GM12878 (cell line): Measurements from ENCODE around the gene STK40. TPM values are rescaled to one million over a fixed set of nuclear protein-coding genes. Genes with fewer than 3 reads are reported as not detected.

Experiments
- ATAC-seq: fragments of 200-7000 bp; cut with Tn5 transposase; 3 replicates; pipeline ENCODE4 v1.9.1; 2020; ENCODE audit warnings: mild to moderate bottlenecking, moderate library complexity
- BruUV-seq: library from RNA; stranded (reverse); fragments of 400-500 nt; replicated peaks from 2 replicates; lab custom pipeline; 2021; lab: Mats Ljungman, UMichigan
- CTCF ChIA-PET: fragments of 300-600 bp; sonication (Branson Sonifier 250); formaldehyde crosslinking; extraction: SDS; loops from one replicate; lab custom pipeline; 2021; ENCODE audit warnings: inconsistent platforms; lab: Yijun Ruan, JAX
- POLR2A ChIA-PET: fragments of 350-600 bp; formaldehyde crosslinking; extraction: SDS; loops from one replicate; lab custom pipeline; 2021; ENCODE audit warnings: inconsistent platforms; lab: Charles Lee
- RAD21 ChIA-PET: fragments of 300-600 bp; sonication (Branson Sonifier 250); formaldehyde crosslinking; loops from one replicate; lab custom pipeline; 2023; ENCODE audit warnings: antibody characterized with exemption; ENCODE audit not compliant: unreplicated experiment; lab: Charles Lee
- SMC1A ChIA-PET: fragments of 300-600 bp; sonication (Branson Sonifier 250); formaldehyde crosslinking; loops from one replicate; lab custom pipeline; 2023; ENCODE audit not compliant: unreplicated experiment, uncharacterized antibody; lab: Charles Lee
- DNase-seq: peaks from one replicate; pipeline ENCODE4 v3.0.0-alpha.2; 2011; ENCODE audit warnings: low read depth, low spot score
- FAIRE-seq: peaks from 3 replicates; lab custom pipeline; 2011; peaks lifted over from hg19 to GRCh38; lab: Jason Lieb, UNC
- H2AFZ ChIP-seq: 2 replicates; pipeline ENCODE4 v1.6.0; 2011; ENCODE audit warnings: low read depth, low read length, control low read depth; ENCODE audit not compliant: control insufficient read depth
- H3K27ac ChIP-seq: 2 replicates; pipeline ENCODE4 v1.5.1; 2011; ENCODE audit warnings: control low read depth; ENCODE audit not compliant: control insufficient read depth, insufficient read depth
- H3K27me3 ChIP-seq, 2 experiments: replicated peaks in 1 of 2; 2 replicates each; pipeline versions ENCODE4 v1.6.0 to v1.6.1; 2011; ENCODE audit warnings: low read length in 1 of 2; ENCODE audit not compliant: control insufficient read depth in 2 of 2, insufficient read depth in 2 of 2
- H3K36me3 ChIP-seq, 2 experiments: 2 replicates each; pipeline ENCODE4 v1.5.1; 2011; ENCODE audit warnings: low read length in 1 of 2; ENCODE audit not compliant: control insufficient read depth in 2 of 2, insufficient read depth in 2 of 2
- H3K4me1 ChIP-seq: 2 replicates; pipeline ENCODE4 v1.6.1; 2011; ENCODE audit warnings: mild to moderate bottlenecking, low read length, moderate library complexity, mixed read lengths; ENCODE audit not compliant: control insufficient read depth, insufficient read depth
- H3K4me2 ChIP-seq: 2 replicates; pipeline ENCODE4 v1.6.0; 2011; ENCODE audit warnings: control low read depth; ENCODE audit not compliant: control insufficient read depth, insufficient read depth
- H3K4me3 ChIP-seq: fragments of 200-600 bp; sonication (generic); 2 replicates; pipeline ENCODE4 v1.5.1; 2016
- H3K79me2 ChIP-seq: 2 replicates; pipeline ENCODE4 v1.6.0; 2011; ENCODE audit warnings: low read length; ENCODE audit not compliant: control insufficient read depth, insufficient read depth
- H3K9ac ChIP-seq: 2 replicates; pipeline ENCODE4 v1.8.0; 2011; ENCODE audit warnings: low read length, control low read depth, mixed read lengths; ENCODE audit not compliant: control insufficient read depth, insufficient read depth
- H3K9me3 ChIP-seq: replicated peaks from 3 replicates; pipeline ENCODE4 v1.5.1; 2011; ENCODE audit warnings: mild to moderate bottlenecking, low read length; ENCODE audit not compliant: control insufficient read depth, insufficient read depth
- H4K20me1 ChIP-seq: 2 replicates; pipeline ENCODE4 v1.6.0; 2011; ENCODE audit not compliant: control insufficient read depth, insufficient read depth
- ATF7 ChIP-seq: fragments of 450-650 bp; IDR thresholded peaks from 2 replicates; pipeline ENCODE4 v1.6.1; 2016; ENCODE audit warnings: low read depth, mild to moderate bottlenecking
- BHLHE40 ChIP-seq, 2 experiments: fragments of 450-650 bp in 1 of 2; IDR thresholded peaks; 2 replicates each; pipeline ENCODE4 v1.6.1; 2011 to 2017; ENCODE audit warnings: low read depth in 2 of 2, borderline replicate concordance in 1 of 2, improper control_type of control experiment in 1 of 2, low read length in 1 of 2, mild to moderate bottlenecking in 1 of 2
- FOXM1 ChIP-seq: IDR thresholded peaks from 2 replicates; pipeline ENCODE4 v1.6.1; 2012; ENCODE audit warnings: low read depth, mild to moderate bottlenecking, inconsistent platforms, low read length, moderate library complexity
- IRF5 ChIP-seq: fragments of 450-650 bp; IDR thresholded peaks from 2 replicates; pipeline ENCODE4 v1.6.1; 2017; ENCODE audit warnings: borderline replicate concordance
- JUNB ChIP-seq: IDR thresholded peaks from 2 replicates; pipeline ENCODE4 v1.6.1; 2016; ENCODE audit warnings: antibody characterized with exemption, mild to moderate bottlenecking
- MXI1 ChIP-seq: fragments of 150-350 bp; IDR thresholded peaks from 2 replicates; pipeline ENCODE4 v1.6.1; 2011; ENCODE audit warnings: low read depth, mild to moderate bottlenecking, inconsistent platforms, low read length, improper control_type of control experiment
- PAX5 ChIP-seq: IDR thresholded peaks from 2 replicates; pipeline ENCODE4 v1.6.1; 2011; ENCODE audit warnings: low read depth, low read length, borderline replicate concordance
- RELA ChIP-seq: fragments of 450-650 bp; IDR thresholded peaks from 2 replicates; pipeline ENCODE4 v1.8.0; 2014; ENCODE audit warnings: borderline replicate concordance; ENCODE audit not compliant: partially characterized antibody
- SRF ChIP-seq, 2 experiments: IDR thresholded peaks; 2 replicates each; pipeline ENCODE4 v1.6.1; 2011; ENCODE audit warnings: low read depth in 2 of 2, low read length in 2 of 2, mild to moderate bottlenecking in 1 of 2, moderate library complexity in 1 of 2
- TCF12 ChIP-seq: IDR thresholded peaks from 2 replicates; pipeline ENCODE4 v1.6.1; 2011; ENCODE audit warnings: low read depth, mild to moderate bottlenecking, low read length
- YBX1 ChIP-seq: fragments of 450-650 bp; IDR thresholded peaks from 2 replicates; pipeline ENCODE4 v1.6.1; 2016; ENCODE audit warnings: antibody characterized with exemption
- WGBS: methylation state at CpG from one replicate; pipeline ENCODE4 v1.1.6; 2016; ENCODE audit warnings: low lambda C conversion rate; ENCODE audit not compliant: insufficient replicate concordance, insufficient coverage; ENCODE audit errors: missing lambda C conversion rate; 5-methylcytosine and 5-hydroxymethylcytosine counted together
- in situ Hi-C: fragments of 300-500 bp; cut with MboI; formaldehyde crosslinking; loops from 9 replicates; pipeline ENCODE4 v1.14.3; 2018; ENCODE audit warnings: mixed read lengths
- intact Hi-C: fragments of 100-400 bp; cut with micrococcal nuclease; formaldehyde crosslinking; loops from one replicate; pipeline ENCODE4 v1.14.2; 2022; ENCODE audit not compliant: unreplicated experiment
- polyA plus RNA-seq, 11 experiments: library from polyadenylated mRNA; depleted of rRNA in 4 of 11; unstranded in 6 of 11; stranded (reverse) in 5 of 11; fragments of >200 nt; fragmentation: Nextera tagmentation in 4 of 11; fragmentation: Illumina TruSeq in 1 of 11; extraction: Ambion mirVana in 4 of 11; extraction: Trizol in 1 of 11; gene quantifications; 1 replicate in 1 of 11; 2 replicates in 10 of 11; pipeline versions ENCODE4 v1.2.1 to v1.2.3, GENCODE V29; 2011 to 2016; ENCODE audit warnings: inconsistent platforms in 2 of 11, missing spikeins in 2 of 11, low read depth in 1 of 11
- total RNA-seq, 4 experiments: library from RNA; depleted of rRNA in 3 of 4; stranded (reverse); fragments of >200 nt in 3 of 4; fragmentation: Illumina TruSeq in 1 of 4; extraction: Trizol in 1 of 4; gene quantifications; 2 replicates each; pipeline versions ENCODE4 v1.2.1 to v1.2.3, GENCODE V29; 2013 to 2021
- TF ChIP-seq, protein P1 (sequence below): fragments of 450-650 bp; IDR thresholded peaks from 2 replicates; pipeline ENCODE4 v1.6.1; 2016; ENCODE audit warnings: mild to moderate bottlenecking

The STK40 gene
- total and polyA plus RNA-seq, 10 of the 15 experiments (the other 5 are each of a cell fraction or from before 2014, with no cell fraction given) = 0.27 to 51.0 (median 29.5) TPM

DNA sequence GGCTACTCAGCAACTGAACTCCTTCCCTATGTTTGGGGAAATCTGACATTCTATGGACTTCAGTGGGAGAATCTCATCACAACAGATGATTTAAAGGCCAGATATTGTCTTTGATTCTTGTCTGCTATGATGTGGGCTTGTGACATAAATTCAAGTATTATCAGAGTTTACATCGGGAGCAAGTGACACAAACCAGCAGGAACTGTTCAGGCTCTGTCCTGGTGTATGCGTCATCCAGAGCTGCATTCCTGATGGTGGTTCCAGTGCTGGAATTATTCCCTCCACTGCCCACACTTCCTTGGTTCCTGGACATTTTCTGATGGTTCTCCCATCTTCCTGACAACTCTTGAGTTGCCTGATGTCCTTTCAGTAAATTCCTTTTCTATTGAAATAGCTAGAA is 22.8 kb upstream of the STK40 start:
- no peak overlapping the region for H3K9ac ChIP-seq
- no peaks in the 10 kb centered on the region for H4K20me1 ChIP-seq
- no TSS peak for BruUV-seq
- H2AFZ ChIP-seq = no peak overlapping the region
- in situ Hi-C loops = no loop called here
- FAIRE-seq = no peak
- no peaks in the 10 kb centered on the region for H3K27me3 ChIP-seq
- H3K4me3 ChIP-seq = no peak overlapping the region
- ChIA-PET RAD21 (interaction anchor here (0.7 kb wide), 1 partner anchor 13 kb away, joined by 3 read pairs; no protein-coding TSS in a partner anchor), POLR2A (interaction anchor here (0.6 kb wide), 1 partner anchor 99 kb away, joined by 3 read pairs; no protein-coding TSS in a partner anchor)
- intact Hi-C loops = no loop called here
- WGBS = 100% methylated on average over 2 of the region's 2 CpGs
- 0 out of 4 replicates have a peak, but pooled peaks cover 0 to 2% of the 10 kb centered on the region in 2 experiments for H3K36me3 ChIP-seq
- DNase-seq = no peak
- peaks cover 3% of the 10 kb centered on the region; the same call in 2 of the 3 replicates for H3K9me3 ChIP-seq
- ATAC-seq = no peak
- H3K4me1 ChIP-seq = no peaks in the 10 kb centered on the region
- no peak overlapping the region for H3K27ac ChIP-seq
- TF ChIP-seq MXI1 = no peak
- no peak for TF ChIP-seq YBX1
- TF ChIP-seq FOXM1 = no peak
- no peak for TF ChIP-seq BHLHE40 (IDR thresholded peaks at IDR 0.05; ENCODE audit: borderline replicate concordance in 1 of 2, low read depth in 2 of 2, low read length in 1 of 2)
- no peak for TF ChIP-seq PAX5
- no peak for TF ChIP-seq JUNB
- no peak for TF ChIP-seq ATF7
- TF ChIP-seq IRF5 = no peak
- TF ChIP-seq, protein P1, sequence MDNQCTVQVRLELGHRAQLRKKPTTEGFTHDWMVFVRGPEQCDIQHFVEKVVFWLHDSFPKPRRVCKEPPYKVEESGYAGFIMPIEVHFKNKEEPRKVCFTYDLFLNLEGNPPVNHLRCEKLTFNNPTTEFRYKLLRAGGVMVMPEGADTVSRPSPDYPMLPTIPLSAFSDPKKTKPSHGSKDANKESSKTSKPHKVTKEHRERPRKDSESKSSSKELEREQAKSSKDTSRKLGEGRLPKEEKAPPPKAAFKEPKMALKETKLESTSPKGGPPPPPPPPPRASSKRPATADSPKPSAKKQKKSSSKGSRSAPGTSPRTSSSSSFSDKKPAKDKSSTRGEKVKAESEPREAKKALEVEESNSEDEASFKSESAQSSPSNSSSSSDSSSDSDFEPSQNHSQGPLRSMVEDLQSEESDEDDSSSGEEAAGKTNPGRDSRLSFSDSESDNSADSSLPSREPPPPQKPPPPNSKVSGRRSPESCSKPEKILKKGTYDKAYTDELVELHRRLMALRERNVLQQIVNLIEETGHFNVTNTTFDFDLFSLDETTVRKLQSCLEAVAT = no peak
- TF ChIP-seq RELA = no peak
- no peak for TF ChIP-seq TCF12
- TF ChIP-seq SRF (IDR thresholded peaks at IDR 0.05; ENCODE audit: low read depth in 2 of 2, low read length in 2 of 2) = no peak
- TF ChIP-seq, all 136 proteins: peak for 0
- ChIA-PET SMC1A (no interaction called here), CTCF (interaction anchor here (1.7 kb wide), 1 partner anchor 11 kb away, joined by 6 read pairs; no protein-coding TSS in a partner anchor)
- Histone ChIP-seq H3K79me2 (no peaks in the 10 kb centered on the region), H3K4me2 (no peak overlapping the region)
